Activated gamma-delta T cell treated with anti-CD3 and anti-CD28 coated beads, Interleukin-2, amount 50 U/mL, for 16 hours (primary cell): ENCODE measurements around the gene VWA1.
"Not testable (repeated sequence)": the region's sequence is repeated elsewhere in the genome, so short reads cannot be mapped to it uniquely, and the experiment has no call there.

Experiments
- DNase-seq: peaks from one replicate; pipeline ENCODE4 v3.0.0-alpha.2; 2020; ENCODE audit warnings: low read depth

Gene VWA1

DNA sequence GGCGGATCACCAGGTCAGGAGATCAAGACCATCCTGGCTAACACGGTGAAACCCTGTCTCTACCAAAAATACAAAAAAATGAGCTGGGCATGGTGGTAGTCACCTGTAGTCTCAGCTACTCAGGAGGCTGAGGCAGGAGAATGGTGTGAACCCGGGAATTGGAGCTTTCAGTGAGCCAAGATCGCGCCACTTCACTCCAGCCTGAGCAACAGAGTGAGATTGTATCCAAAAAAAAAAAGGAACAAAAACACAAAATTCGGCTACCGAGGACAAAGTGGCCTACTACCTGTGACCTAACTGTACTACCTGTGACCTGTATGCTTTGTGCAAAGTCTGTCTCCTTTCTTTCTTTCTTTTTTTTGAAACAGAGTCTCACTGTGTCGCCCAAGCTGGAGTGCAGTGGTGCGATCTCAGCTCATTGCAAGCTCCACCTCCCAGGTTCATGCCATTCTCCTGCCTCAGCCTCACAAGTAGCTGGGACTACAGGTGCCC is 32.5 kb upstream of the VWA1 start:
- DNase-seq = not testable (repeated sequence)

DNA sequence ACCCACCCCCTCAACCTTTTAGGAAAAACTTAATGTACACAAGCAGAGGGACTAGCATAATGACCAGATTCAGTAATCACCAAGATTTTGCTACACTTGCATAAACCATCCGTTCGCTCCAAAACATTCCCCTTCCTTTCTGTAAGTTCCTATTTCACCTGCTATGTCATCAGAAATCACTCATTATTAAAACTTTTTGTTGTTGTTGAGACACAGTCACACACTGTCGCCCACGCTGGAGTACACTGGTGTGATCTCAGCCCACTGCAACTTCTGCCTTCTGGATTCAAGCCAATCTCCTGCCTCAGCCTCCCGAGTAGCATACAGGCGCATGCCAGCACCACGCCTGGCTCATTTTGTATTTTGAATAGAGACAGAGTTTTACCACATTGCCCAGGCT is 31.8 kb upstream of the VWA1 start:
- no peak for DNase-seq

DNA sequence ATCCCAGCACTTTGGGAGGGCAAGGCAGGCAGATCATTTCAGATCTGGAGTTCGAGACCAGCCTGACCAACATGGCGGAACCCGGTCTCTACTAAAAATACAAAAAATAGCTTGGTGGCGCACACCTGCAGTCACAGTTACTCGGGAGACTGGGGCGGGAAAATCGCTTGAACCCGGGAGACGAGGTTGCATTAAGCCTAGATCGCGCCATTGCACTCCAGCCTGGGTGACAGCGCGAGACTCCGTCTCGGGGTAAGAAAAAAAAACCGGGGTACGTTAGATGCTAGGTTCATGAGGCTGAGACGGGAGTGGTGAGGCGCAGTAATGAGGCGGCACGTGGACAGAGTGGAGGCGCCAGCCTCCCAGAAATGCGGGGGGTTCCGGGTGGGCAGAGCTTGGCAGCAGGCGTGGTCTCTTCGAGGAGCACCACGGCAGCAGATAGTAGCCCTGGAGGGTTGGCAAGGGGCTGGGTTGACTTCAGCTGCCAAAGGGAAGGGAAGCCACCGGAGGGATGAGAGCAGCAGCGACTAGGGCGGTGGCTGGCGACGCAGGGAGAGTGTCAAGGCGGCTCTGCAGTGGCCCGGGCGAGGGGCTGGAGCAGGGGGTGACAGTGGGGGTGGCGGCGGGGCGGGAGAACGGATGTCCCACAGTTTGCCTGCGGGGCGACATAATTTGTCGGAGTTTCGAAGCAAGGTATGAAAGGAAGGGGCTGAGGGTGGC is 29.2 kb upstream of the VWA1 start:
- no peak for DNase-seq

DNA sequence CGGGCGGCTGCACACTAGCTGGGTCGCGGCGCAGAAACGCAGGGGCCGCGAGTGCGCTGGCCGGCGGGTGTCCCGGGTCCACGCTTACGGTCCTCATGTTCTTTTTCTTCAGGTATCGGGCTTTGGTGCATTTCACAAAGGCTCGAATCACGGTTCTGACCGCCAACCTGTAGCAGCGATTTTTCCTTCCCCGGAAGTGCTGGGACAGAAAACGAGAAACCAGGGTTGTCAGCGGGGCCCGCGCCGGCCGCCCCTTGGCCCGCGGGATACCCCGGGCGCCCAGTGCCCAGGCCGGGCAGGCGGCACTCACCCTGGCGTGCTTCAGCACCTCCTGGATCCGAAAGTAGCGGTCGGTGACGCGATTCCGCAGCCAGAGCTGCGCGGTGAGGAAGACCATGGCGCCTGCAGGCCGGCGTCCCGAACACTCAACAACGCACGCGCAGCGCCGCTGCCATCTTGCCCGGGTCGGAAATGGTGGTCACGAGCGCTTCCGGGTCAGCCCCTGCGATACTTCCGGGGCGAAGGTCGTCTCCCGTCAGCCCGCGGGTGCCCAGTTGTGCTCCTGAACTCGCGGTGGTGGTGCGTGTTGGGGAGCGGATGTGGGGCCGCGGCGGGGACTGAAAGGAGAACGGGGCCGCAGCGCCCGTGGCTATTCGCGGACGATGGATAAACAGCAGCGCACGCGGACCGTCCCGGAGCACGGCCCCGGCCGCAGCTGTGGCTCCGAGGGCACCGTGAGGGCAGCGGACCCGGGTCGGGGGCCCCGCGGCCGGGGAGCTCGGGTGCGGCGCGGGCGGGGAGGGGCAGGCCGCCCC is 28.5 kb upstream of the VWA1 start, which contains the start of gene MRPL20:
Gene MRPL20, minus strand, starts transcription at position 473 of the 815 bp plus-strand sequence. Its CDS starts 76 bp downstream, at position 397.
- peak; percentile 96 for DNase-seq

DNA sequence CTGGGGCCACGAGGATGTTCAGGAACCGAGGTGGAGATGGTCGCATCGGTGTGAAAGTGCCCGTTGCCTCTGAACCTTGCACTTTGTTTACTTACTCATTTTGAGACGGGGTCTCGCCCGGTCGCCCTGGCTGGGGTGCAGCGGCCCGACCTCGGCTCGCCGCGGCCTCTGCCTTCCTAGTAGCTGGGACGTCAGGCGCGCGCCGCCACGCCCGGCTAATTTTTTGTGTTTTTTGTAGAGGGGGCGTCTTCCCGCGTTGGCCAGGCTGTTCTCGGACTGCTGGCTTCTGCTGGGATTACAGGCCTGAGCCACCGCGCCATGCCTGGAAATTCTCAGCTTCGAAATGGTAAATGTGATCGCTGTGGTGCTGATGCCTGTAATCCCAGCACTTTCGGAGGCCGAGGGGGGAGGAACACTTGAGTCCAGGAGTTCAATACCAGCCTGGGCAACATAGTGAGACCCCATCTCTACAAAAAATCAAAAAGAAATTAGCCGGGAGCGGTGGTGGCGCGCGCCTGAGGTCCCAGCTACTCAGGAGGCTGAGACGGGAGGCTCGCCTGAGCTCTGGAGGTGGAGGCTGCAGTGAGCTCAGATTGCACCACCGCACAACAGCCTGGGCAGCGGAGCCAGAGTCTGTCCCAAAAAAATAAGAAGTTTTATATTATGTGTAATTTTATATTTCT is 27.7 kb upstream of the VWA1 start:
- peak; percentile 6 for DNase-seq

DNA sequence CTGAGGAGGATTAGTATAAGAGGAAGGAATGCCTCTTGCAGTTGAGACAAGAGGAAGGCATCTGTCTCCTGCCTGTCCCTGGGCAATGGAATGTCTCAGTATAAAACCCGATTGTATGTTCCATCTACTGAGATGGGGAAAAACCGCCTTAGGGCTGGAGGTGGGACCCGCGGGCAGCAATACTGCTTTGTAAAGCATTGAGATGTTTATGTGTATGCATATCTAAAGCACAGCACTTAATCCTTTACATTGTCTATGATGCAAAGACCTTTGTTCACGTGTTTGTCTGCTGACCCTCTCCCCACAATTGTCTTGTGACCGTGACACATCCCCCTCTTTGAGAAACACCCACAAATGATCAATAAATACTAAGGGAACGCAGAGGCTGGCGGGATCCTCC is 25.3 kb upstream of the VWA1 start:
- DNase-seq = not testable (repeated sequence)

DNA sequence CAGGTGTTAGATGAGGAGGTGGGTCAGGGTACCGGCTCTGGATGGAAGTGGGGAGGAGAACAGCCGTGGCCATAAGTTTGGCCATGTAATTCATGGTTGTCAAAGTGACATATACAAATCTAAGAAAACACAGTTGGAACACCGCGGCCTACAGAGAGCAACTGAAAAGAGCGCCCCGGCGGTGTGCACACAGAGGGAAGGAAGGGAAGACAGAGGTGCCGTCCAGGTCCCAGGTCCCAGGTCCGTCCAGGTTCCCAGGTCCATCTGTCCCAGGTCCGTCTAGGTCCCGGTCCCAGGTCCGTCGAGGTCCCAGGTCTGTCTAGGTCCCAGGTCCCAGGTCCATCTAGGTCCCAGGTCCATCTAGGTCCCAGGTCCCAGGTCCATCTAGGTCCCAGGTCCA is 23.9 kb upstream of the VWA1 start:
- no peak for DNase-seq

DNA sequence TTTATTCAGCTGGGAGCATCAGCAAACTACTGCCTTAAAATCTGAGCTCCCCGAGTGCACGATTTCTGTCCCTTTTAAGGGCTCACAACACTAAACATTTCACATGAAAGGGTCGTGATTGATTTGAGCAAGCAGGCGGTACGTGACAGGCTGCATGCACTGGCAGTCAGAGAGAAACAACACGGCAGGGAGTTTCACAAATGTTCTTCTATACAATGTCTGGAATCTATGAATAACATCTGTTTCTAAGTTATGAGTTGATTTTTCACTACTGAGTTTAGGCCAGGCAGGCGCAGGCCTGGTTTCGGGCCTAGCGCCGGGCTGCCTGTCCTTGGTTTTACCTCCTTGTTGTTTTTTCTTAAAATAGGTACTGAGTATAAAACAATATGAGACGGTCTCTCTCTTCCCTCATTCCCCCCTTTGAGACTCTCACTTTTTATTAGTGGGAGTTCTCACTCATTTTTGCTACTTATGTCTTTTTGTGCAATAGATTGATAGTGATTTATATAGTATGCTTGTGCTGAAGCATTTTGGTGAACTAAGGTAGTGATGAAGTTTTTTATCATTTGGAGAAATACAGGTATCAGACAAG is 23.1 kb upstream of the VWA1 start:
- not testable (repeated sequence) for DNase-seq

DNA sequence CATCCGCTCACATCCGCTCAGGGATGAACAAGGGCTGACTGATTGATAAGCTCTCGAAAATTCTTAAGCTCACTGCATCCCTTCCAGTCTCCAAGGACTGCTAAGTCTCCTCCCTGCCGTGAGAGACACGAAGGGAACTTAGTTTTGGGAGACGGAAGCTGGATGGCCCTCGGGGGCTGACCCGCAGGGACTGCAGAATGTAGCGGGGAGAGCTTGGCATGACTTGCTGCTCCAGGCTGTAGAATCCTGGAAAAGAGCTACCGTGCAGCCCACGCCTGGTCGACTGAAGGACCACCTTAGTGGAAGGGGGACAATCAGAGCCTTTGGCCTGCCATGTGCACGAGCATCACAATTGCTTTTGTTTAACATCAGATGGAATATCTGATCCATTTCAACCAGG is 19.7 kb upstream of the VWA1 start:
- no peak for DNase-seq

DNA sequence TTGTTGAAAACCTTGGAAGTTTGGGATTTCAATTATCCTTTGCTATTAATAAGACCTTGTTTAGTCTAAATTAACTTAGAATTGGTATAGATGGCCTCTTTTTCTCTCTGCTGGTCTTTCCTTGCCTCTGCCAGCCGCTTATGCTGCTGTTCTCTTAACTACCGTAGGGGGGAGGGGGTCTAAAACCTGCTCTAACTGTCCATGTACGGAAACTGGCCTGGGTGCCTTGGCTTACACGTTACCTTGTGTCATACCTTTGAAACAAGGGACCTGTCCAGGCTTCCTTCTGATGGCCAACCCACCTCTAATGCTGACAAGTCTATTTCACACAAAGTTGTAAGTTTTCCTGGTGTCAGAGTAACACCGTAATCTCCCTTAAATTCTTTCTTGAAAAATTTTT is 18.1 kb upstream of the VWA1 start:
- DNase-seq = not testable (repeated sequence)

DNA sequence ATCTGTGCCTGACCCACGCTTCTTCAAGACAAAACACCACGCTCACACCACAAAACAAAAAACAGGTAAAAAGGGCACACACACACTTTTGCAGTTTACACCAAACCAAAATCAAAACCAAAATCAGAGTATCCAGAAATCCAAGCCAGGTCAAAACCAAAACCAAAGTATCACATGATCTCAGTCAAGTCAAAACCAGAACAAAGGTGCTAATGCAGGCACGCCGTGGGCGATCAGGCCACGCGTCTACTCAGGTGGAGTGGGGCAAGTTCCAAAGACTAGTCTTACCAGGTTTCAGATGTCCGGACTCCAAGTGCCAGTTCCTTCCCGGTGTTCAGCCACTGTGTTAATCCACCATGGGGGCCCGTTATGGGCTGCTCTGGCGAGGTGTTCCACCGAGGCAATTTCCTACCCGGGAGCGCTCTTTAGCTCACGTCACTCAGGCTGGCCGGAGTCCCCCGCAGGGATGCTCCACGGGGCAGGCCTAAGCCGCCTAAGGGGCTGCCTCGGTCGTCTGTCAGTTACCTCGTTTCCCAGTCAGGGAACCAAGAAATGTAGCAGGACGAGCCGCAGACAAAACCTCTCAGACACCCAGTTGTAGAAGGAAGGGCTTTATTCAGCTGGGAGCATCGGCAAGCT is 17.5 kb upstream of the VWA1 start:
- DNase-seq = not testable (repeated sequence)

DNA sequence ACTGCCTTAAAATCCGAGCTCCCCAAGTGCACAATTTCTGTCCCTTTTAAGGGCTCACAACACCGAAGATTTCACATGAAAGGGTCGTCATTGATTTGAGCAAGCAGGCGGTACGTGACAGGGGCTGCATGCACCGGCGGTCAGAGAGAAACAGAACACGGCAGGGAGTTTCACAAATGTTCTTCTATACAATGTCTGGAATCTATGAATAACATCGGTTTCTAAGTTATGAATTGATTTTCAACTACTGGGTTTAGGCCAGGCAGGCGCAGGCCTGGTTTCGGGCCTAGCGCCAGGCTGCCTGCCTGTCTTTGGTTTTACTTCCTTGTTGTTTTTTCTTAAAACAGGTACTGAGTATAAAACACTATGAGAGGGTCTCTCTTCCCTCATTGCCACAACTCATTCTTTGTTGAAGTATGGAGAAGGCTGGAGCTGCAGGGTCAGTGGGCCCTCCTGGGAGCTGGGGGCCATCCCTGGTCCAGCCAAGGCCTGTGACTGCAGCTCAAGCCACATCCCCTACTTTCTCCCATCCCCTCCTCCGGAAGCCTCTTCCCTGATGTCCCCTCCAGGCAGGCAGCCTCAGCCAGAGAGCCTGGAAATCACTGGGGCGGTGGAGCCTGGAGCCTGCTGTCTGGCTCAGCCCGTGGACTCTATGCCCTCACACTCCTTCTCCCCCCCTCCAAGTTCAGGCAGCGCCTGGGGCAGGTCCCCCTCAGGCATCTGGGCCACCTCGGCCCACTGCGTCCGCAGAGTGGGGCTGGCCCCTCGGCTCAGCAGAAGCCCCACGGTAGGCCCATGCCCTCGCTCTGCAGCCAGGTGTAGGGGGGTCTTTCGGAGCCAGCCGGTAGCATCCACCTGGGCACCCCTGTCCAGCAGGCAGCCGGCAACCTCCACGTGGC is 16.8 kb upstream of the VWA1 start:
- DNase-seq = no peak

DNA sequence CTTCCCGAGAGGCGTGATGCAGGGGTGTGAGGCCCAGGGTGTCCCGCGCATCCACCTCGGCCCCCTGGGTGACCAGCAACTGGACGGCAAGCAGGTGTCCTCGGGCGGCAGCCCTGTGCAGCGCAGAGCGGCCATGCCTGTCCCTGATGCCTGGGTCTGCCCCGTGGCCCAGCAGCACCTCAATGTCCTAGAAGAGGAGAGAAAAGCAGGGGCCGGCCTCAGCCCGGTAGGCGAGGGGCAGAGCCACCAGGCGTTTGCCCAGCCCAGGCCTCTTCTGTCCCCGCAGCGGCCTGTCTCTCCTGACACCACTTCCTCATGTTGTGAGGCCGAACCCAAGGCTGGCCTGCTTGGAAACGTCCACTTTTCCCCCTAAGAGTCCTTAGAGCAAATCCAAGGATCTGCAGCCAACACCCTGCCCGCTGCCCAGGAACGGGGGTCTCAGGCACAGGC is 16.1 kb upstream of the VWA1 start:
- no peak for DNase-seq

DNA sequence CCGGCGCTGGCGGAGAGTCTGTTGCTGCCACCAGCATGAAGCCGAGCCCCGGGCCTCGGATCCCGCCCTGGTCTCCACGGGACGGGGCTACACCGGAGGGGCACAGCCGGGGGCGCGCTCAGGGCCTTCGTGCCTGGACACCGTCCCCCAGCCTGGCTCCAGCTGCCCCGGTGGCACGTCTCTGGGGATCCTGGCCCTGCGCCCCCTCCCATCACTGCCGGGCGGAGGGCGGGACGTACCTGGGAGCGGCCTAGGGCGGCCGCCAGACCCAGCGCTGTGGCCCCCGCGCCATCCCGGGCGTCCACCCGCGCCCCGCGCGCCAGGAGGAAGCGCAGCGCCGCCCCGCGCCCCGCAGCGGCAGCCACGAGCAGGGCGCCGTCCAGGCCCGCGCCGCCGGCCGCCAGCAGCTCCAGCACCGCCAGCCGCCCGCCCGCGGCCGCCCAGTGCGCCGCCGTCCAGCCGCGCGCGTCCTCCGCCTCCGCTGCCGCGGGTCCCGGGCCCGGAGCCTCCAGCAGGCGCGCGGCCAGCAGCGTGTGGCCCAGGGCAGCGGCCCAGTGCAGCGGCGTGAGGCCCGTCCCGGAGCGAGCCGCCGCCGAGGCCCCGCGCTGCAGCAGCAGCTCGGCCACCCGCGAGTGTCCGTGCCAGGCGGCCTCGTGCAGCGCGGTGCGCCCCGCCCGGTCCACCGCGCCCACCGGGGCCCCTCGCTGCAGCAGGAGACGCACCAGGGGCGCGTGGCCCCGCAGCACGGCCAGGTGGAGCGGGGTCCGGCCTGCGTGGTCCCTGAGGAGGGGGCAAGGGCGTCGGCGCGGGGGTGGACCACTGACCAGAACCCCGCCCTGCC is 15.5 kb upstream of the VWA1 start:
- DNase-seq = no peak

DNA sequence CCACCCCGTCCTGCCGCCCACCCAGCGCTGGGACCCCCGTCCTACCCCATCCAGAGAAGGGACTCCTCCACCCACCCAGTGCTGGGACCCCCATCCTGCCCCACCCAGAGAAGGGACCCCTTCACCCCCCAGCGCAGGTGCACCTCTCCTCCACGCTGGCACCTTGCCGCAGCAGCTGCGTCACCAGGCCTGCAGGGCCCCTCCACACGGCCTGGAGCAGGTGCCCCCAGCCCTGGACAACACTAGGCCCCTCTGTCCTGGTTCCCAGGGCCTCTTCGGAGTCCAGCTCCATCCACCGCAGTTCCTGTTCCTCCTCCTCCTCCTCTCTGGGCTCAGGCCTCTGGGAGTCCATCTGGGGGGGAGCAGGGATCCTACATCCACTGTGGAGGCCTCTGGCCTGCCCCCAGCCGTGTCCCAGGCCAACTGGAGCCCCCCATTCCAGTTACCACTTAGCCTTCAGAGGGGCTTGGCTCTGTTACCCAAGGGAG is 14.8 kb upstream of the VWA1 start:
- DNase-seq = no peak

DNA sequence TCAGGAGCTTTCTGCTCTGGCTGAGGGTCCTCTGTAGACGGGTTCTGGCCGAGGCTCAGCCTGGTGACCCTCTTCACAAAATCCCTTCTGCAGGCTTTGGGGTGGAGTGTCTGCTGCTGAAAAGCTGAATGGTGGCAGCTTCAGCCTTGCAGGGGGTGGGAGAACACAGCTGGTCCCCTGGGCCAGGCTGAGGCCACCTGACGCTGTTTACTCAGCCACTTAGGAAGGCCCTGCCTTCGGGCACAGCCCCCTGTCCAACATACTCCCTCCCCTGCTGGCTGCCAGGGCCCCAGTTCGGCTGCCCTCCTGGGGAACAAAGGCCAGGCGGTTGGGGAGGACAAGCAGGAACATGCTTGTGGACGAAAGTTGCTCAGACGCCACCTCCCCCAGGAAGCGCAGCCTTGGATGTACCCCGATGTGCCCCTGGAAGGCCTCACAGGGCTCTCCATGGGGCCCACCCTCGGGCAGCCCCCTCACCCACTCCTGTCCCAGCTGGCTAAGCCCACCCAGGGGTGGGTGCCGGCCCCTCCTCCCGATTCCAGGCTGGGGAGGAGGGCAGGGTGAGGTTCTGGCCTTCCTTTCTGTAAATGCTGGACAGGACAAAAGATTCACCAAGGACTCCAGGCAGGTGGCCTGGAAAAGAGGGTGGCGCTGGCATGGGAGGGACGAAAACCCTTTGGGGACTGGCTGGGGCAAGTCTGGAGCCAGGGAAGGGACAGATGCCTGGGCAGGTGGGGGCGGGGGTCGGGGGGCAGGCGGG is 14.2 kb upstream of the VWA1 start, which contains the start of gene ANKRD65:
Gene ANKRD65, minus strand, starts transcription at position 130 of the 760 bp plus-strand sequence. CDS start 271 bp downstream, outside the sequence.
- DNase-seq = no peak

DNA sequence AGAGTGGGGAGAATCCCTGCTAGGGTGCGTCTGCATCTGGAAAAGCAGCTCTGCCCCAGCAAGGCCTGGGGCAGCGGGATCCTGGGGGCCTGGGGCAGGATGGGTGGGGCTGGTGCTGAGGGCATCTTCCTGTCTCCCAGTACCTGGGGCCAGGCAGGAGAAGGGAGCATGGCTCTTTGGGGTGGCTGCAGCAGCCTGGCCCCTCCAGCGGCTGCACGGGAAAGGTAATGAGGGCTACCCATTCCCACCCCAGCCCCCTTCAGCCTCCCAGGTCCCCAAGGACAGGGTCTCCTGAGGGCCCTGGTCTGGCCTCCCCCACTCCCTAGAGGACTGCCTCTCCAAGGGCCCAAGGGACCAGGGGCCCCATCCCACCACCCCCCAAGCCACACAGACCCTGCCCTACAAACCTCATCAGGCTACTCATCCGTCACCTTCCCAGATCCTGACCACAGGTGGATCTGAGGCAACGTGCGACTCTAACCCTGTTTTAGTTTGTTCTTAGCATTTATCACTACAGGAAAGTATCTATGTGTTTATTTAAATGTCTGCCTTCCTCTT is 13.5 kb upstream of the VWA1 start:
- no peak for DNase-seq
